ENCODE measurements around the gene ZNF471.
A peak's percentile ranks its signal among the peaks of the same experiment; 100 is the strongest.

The ZNF471 gene
- total RNA-seq = 0 to 1.5 (median 0.50) reads per million in 9 experiments

DNA sequence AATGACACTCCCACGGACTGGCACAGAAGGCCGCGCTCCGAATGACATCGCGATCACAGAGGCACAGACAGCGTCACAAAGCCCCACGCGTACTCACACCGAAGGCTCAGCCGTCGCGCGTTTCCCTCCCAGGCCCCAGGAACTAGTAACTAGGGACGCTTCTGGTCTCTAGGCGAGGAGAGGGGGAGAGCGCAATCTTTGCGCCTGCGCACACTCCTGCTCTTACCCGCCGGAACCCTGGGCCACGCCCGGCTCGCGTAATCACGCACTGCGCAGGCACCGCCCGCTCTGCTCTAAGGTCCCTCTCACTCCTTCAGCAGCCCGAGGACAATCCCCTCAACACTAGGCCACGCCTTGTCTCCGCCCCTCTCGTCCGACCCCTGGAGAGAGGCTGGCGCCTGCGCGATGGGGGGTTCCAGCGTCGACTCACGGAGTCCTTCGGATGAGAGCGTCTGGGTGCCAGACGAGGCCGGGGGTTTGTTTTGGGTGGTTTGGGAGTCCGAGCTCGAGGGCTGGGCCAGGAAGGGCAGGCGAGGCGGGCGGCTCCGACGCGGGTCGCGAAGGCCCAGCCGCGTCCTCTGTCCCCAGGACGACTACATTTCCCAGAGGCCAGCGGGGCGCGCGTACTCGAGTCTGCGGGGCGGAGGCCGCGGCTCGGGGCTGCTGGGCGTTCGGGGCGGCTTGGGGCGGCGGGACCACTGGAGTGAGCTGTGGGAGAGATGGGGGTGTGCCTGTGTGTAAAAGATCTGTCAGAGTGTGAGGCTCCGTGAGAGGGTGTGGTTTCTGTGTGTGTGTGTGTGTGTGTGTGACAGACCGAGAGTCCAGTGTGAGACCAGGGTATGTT, at the start of gene ZNF471:
TSS of gene ZNF471 (plus strand) at position 410 of the 844 bp plus-strand sequence. CDS start 3,717 bp downstream, outside the sequence.
- H3K27me3 Mint-ChIP-seq = no peaks in the 10 kb centered on the region
- H3K36me3 Mint-ChIP-seq (ENCODE audit: insufficient read depth) = no peaks in the 10 kb centered on the region
- H3K4me3 Mint-ChIP-seq = no peak within 1 kb of the TSS
- peaks cover 2 to 5% of the 10 kb centered on the region in 2 donors for H3K9me3 Mint-ChIP-seq
- H3K4me1 Mint-ChIP-seq (ENCODE audit: low read depth in 2 of 2) = no peaks in the 10 kb centered on the region
- no peak within 1 kb of the TSS for H3K27ac Mint-ChIP-seq
- peak; percentile 92 for ATAC-seq (replicated peaks)
- peak; percentile 11 to 31 (median 22) for DNase-seq

DNA sequence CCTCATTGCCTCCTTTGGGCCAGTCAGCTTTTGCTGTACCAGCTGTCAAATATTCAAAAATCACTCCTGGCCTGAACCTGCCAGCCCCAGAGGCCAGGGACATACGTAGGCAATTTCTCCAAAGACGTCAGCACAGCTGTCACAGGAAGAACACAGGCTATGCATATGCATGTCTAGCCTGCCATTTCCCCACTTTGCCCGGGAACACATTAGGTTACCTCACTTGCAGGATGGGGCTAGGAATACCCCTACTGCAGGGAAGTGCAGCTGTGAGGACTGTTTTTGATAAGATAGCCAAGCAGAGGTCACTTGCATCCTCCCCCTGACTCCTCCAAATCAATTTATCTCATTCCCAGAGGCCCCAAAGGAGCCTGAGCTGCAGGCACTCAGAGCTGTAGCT, 33.3 kb upstream of the ZNF471 start:
- ATAC-seq (replicated peaks) = no peak

DNA sequence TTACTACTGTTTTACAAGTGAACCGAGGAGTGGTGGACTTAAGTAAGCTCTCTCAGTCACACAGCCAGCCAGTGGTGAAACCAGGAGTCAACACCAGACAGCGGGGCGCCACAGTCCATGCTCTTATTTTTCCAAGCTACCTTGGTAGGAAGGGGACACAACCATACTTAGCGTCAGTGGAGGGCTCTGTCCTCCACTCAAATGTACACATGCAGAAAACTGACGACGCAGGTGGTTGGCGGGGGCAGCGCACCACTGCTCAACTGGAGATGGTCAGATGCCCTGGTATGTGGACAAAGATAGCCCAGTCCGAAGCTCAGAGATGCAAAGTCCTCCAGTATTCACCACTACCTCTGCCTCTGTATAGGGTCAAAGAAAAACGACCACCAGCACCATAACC, 31.6 kb upstream of the ZNF471 start:
- ATAC-seq (replicated peaks) (no peak), DNase-seq (no peak)
- Mint-ChIP-seq H3K9me3 (peaks cover 17 to 40% of the 10 kb centered on the region in 2 donors), H3K4me3 (no peak overlapping the region), H3K27ac (no peak overlapping the region), H3K27me3 (peaks cover 18 to 46% of the 10 kb centered on the region in 2 donors), H3K36me3 (ENCODE audit: insufficient read depth) (no peaks in the 10 kb centered on the region), H3K4me1 (ENCODE audit: low read depth in 2 of 2) (peaks cover 0 to 5% of the 10 kb centered on the region in 2 donors)

More for the DNA sequence above, 33.3 kb upstream of the ZNF471 start:
- Mint-ChIP-seq H3K9me3 (peaks cover 20 to 32% of the 10 kb centered on the region in 2 donors), H3K27ac (no peak overlapping the region), H3K36me3 (ENCODE audit: insufficient read depth) (no peaks in the 10 kb centered on the region), H3K4me3 (no peak overlapping the region), H3K4me1 (ENCODE audit: low read depth in 2 of 2) (peaks cover 0 to 5% of the 10 kb centered on the region in 2 donors), H3K27me3 (peaks cover 18 to 41% of the 10 kb centered on the region in 2 donors)
- DNase-seq = no peak

DNA sequence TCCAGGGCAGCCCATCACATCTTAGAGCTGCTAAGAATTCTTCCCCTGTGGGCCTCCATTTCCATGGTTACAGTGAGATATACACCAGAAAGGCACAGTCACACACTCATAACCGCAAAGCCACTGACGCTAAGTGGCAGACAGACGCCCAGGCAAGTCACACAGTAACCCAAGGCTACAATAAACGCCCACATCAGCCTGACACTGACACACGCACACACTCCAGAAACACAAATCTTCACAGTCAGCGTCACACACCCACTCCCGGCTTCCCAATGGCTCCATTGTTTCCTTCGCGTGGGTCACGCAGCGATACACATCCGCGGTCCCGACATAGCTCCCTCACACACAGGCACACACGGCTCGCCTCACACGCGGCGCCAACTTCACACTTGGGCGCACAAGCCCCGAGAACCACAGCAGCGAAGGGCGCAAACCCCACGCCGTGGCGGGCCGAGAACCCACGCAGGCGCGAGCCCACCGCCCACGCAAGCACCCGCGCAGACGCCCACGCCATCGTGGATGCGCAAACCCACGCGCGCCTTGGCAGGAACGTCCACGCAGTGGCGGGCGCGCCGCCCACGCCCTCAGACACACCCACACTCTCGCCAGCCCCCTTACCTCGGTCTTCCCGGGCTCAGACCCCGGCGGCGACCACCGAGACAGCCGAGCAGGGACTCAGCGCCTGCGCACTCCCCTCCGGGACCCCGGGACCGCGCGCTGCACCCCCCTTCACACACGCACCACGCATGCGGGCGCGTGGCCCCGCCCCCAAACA, 30.8 kb upstream of the ZNF471 start, which contains the start of gene ZNF667:
TSS of gene ZNF667 (minus strand) at position 695 of the 778 bp plus-strand sequence. CDS start 14,975 bp downstream, outside the sequence.
- ATAC-seq (replicated peaks) (peak; percentile 29), DNase-seq (no peak)
- Mint-ChIP-seq H3K27me3 (peaks cover 18 to 46% of the 10 kb centered on the region in 2 donors), H3K27ac (peak within 1 kb of the TSS in 1 of 2 donors; percentile 57), H3K9me3 (peaks cover 17 to 43% of the 10 kb centered on the region in 2 donors), H3K36me3 (ENCODE audit: insufficient read depth) (no peaks in the 10 kb centered on the region), H3K4me3 (peak within 1 kb of the TSS; percentile 20 to 54), H3K4me1 (ENCODE audit: low read depth in 2 of 2) (peaks cover 0 to 5% of the 10 kb centered on the region in 2 donors)

DNA sequence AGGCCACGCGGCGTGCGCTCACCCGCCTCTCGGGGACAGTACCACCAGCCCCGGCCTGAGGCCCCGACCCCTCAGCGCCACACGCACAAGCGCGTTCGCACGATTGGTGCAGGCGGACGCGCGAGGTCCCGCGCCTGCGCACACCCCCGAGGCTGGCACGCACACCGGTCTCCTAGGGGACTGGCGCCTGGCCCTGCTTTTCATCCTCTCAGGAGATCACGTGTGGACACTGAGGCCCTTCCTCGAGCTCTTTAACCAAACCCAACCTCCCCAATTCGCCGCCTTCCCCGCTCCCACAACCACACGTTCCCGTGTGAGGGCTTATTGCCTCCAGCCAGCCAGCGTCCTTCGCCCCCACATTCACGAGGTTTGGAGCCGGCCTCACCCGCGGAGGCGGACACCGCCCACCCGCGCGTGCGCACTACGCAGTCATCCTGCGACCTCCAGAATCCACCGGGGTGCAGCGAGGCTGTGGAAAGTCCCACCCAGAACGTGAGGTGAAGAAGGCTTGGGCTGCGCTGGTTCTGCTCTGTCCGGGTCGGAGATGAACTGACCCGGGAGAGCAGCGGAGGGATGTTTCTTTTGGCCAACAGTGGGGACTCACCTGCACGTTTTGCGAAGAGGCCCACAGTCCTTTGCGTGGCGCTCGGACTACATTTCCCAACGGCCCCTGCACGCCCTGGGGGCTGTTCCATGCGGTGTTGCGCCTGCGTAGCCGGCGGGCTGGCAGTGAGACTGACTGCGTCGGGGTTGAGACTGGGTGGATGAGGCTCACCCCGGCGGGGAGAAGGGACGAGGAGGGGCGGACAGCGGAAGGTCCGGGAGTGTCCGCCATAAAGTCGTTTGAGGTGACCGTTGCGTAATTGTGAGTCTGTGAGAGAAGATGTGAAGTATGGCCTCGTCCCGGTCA, 30.0 kb upstream of the ZNF471 start:
- ATAC-seq (replicated peaks) = peak; percentile 56
- Mint-ChIP-seq H3K4me1 (ENCODE audit: low read depth in 2 of 2) (peaks cover 0 to 5% of the 10 kb centered on the region in 2 donors), H3K9me3 (peaks cover 17 to 43% of the 10 kb centered on the region in 2 donors)

DNA sequence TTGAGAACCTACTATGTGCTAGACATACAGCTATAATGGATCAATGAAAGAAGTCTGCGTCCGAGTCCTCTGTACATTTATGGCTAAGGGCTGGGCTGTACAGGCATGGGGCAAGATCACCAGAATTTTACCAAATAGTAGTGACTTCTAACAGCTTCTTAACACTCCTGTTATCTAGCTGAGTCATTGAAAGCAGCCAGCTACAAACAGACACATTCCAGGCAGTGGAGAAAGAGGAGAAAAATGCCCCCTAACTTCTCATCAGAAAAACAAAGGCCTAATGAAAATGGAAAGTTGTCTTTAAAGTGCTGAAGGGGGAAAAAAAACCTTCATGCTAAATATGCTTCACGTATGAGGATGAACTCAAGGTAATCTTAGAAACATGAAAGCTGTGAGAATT, 16.3 kb upstream of the ZNF471 start:
- peaks cover 20 to 23% of the 10 kb centered on the region in 2 donors for H3K9me3 Mint-ChIP-seq
- no peak for DNase-seq
- H3K27me3 Mint-ChIP-seq = no peaks in the 10 kb centered on the region
- ATAC-seq (replicated peaks) = no peak
- H3K27ac Mint-ChIP-seq = no peak overlapping the region
- H3K4me1 Mint-ChIP-seq (ENCODE audit: low read depth in 2 of 2) = no peaks in the 10 kb centered on the region
- H3K4me3 Mint-ChIP-seq = no peak overlapping the region
- H3K36me3 Mint-ChIP-seq (ENCODE audit: insufficient read depth) = no peaks in the 10 kb centered on the region

More for the DNA sequence above, 30.0 kb upstream of the ZNF471 start:
- peak overlapping the region; percentile 20 to 54 for H3K4me3 Mint-ChIP-seq
- no peaks in the 10 kb centered on the region for H3K36me3 Mint-ChIP-seq (ENCODE audit: insufficient read depth)
- peak overlapping the region in 1 of 2 donors; percentile 57 for H3K27ac Mint-ChIP-seq
- peak in 2 of 3 experiments; percentile 2 to 3 for DNase-seq
- peaks cover 18 to 46% of the 10 kb centered on the region in 2 donors for H3K27me3 Mint-ChIP-seq

DNA sequence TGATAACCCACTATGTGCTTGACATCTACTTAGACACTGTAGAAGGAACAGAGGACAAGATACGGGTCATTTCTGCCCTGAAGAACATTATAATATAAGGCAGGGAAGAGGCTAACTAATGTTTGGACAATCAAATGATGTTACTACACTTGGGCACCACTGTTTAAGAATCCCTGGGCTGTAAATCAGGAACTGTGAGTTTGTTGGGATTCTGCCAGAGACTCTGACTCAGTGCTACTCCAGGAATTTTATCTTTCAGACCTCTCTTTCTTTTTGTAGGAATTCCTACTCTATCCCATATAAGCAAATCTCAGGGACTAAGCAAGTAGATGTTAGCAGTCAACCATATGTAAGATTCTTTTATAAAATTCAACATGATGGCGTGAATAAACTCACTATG, 3.1 kb upstream of the ZNF471 start:
- DNase-seq (no peak), ATAC-seq (replicated peaks) (no peak)
- Mint-ChIP-seq H3K27me3 (no peaks in the 10 kb centered on the region), H3K9me3 (peaks cover 7 to 8% of the 10 kb centered on the region in 2 donors), H3K36me3 (ENCODE audit: insufficient read depth) (no peaks in the 10 kb centered on the region), H3K4me1 (ENCODE audit: low read depth in 2 of 2) (no peaks in the 10 kb centered on the region), H3K4me3 (no peak overlapping the region), H3K27ac (no peak overlapping the region)

DNA sequence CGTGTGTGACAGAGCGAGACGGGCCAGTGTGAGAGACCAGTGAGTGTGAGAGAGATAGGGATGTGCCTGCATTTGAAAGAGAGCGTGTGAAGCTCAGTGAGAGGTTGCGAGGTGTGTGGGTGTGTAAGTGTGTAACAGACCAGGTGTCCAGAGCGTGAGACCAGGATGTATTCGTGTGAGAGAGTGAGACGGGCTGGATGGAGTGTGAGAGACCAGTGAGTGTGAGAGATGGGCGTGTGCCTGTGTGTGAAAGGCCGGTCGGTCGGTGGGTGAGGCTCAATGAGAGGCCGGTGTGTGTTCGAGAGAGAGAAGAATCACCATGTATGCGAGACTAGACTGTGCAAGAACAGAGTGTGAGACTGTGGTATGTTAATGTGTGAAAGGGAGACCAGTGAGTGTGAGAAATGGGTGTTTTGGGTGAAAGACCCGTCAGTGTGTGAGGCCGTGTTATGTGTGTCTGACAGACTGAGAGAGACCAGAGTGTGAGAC, 679 bp downstream of the ZNF471 start:
- ATAC-seq (replicated peaks) (no peak), DNase-seq (no peak)
- no peak overlapping the region for H3K4me3 Mint-ChIP-seq
- H3K9me3 Mint-ChIP-seq = peaks cover 0 to 5% of the 10 kb centered on the region in 2 donors
- no peaks in the 10 kb centered on the region for H3K36me3 Mint-ChIP-seq (ENCODE audit: insufficient read depth)
- no peaks in the 10 kb centered on the region for H3K4me1 Mint-ChIP-seq (ENCODE audit: low read depth in 2 of 2)
- no peaks in the 10 kb centered on the region for H3K27me3 Mint-ChIP-seq
- no peak overlapping the region for H3K27ac Mint-ChIP-seq

DNA sequence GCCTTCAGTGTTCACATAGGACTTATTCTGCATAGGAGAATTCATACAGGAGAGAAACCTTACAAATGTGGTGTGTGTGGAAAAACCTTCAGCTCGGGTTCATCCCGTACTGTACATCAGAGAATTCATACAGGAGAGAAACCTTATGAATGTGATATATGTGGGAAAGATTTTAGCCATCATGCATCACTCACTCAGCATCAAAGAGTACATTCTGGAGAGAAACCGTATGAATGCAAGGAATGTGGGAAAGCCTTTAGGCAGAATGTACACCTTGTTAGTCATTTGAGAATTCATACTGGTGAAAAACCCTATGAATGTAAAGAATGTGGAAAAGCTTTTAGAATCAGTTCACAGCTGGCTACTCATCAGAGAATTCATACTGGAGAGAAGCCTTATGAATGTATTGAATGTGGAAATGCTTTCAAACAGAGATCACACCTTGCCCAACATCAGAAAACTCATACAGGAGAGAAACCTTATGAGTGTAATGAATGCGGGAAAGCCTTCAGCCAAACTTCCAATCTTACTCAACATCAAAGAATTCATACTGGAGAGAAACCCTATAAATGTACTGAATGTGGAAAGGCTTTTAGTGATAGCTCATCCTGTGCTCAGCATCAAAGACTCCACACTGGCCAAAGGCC, 17.7 kb downstream of the ZNF471 start:
- H3K27me3 Mint-ChIP-seq = no peaks in the 10 kb centered on the region

DNA sequence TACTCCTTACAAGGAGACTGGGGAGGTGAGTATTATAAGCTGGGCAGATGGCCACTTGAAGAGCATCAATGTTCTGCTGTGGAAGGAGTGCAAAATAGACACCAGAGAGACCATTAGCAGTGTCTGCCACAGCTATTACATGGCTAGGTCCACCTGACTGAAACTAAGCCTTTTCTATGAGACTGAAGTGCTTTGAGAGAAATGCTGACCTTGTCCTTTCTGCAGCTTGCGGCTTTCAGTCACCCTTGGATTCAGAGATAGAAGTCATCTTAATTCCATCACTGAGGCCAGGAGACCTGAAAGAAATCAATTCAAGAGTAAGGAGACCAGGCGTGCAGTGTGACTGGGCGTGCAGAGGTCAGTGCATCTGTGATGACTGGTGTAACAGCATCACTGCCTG, 29.8 kb downstream of the ZNF471 start:
- Mint-ChIP-seq H3K9me3 (peaks cover 14% of the 10 kb centered on the region in 2 donors), H3K36me3 (ENCODE audit: insufficient read depth) (peaks cover 9% of the 10 kb centered on the region), H3K27me3 (peaks cover 0 to 6% of the 10 kb centered on the region in 2 donors), H3K4me3 (peak overlapping the region; percentile 86 to 89), H3K4me1 (ENCODE audit: low read depth in 2 of 2) (peaks cover 10 to 13% of the 10 kb centered on the region in 2 donors), H3K27ac (peak overlapping the region in 1 of 2 donors; percentile 62)
- no peak for ATAC-seq (replicated peaks)
- no peak for DNase-seq

More for the DNA sequence above, 17.7 kb downstream of the ZNF471 start:
- ATAC-seq (replicated peaks) = no peak
- DNase-seq = no peak
- H3K4me3 Mint-ChIP-seq = no peak overlapping the region
- no peaks in the 10 kb centered on the region for H3K36me3 Mint-ChIP-seq (ENCODE audit: insufficient read depth)
- H3K9me3 Mint-ChIP-seq = peaks cover 17 to 22% of the 10 kb centered on the region in 2 donors
- H3K4me1 Mint-ChIP-seq (ENCODE audit: low read depth in 2 of 2) = no peaks in the 10 kb centered on the region
- H3K27ac Mint-ChIP-seq = no peak overlapping the region

DNA sequence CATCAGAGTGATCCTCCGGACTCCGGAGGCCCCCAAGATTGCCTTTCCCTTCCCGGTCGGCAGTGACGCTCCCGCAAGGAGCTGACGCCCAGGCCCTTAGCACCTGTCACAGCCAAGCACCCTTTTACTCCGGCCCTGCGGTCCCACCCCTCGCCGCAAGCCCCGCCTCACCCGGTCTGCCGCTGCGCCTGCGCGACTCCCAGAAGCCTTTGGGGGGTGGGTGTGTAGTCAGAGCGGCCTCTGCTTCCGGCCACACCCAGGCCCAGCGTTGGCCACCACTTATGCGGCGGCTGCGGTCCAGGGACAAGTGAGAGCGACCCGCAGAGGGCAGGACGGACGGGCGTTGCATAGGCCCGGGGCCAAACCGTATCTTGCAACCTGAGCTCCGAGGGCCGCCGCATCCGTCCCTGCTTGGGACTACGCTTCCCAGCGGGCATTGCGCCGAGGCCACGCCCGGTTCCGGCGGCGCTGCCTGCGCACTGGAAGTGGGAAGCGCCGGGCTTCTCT, 30.7 kb downstream of the ZNF471 start:
- Mint-ChIP-seq H3K4me1 (ENCODE audit: low read depth in 2 of 2) (peaks cover 10 to 13% of the 10 kb centered on the region in 2 donors), H3K4me3 (peak overlapping the region; percentile 86 to 89), H3K27ac (peak overlapping the region; percentile 62 to 90), H3K27me3 (peaks cover 0 to 6% of the 10 kb centered on the region in 2 donors), H3K9me3 (peaks cover 11 to 14% of the 10 kb centered on the region in 2 donors), H3K36me3 (ENCODE audit: insufficient read depth) (peaks cover 9% of the 10 kb centered on the region)
- peak; percentile 77 to 79 (median 79) for DNase-seq
- ATAC-seq (replicated peaks) = peak; percentile 88
